Left ventricle myocardium inferior (tissue), 1 donor: ENCODE data around the gene HIPK3. TPM values are rescaled to one million over a fixed set of nuclear protein-coding genes. Genes with fewer than 3 reads are reported as not detected.

ENCODE experiments used
- DNase-seq: peaks from one replicate; pipeline ENCODE4 v3.0.0-alpha.2; 2020
- H3K27ac ChIP-seq: fragments of 200-600 bp; replicated peaks from 2 replicates; pipeline ENCODE4 v1.8.0; 2021
- H3K27me3 ChIP-seq: fragments of 200-600 bp; 2 replicates; pipeline ENCODE4 v1.8.0; 2021; ENCODE audit warnings: low read depth
- H3K36me3 ChIP-seq: fragments of 200-600 bp; 2 replicates; pipeline ENCODE4 v1.8.0; 2021
- H3K4me1 ChIP-seq: fragments of 200-600 bp; 2 replicates; pipeline ENCODE4 v1.8.0; 2021
- H3K4me3 ChIP-seq: fragments of 200-600 bp; 2 replicates; pipeline ENCODE4 v1.8.0; 2021; ENCODE audit warnings: mild to moderate bottlenecking, moderate library complexity
- H3K9me3 ChIP-seq: fragments of 200-600 bp; replicated peaks from 2 replicates; pipeline ENCODE4 v1.8.0; 2021
- intact Hi-C: fragments of 100-400 bp; cut with micrococcal nuclease; formaldehyde crosslinking; loops from one replicate; pipeline ENCODE4 v1.11.0; 2022
- total RNA-seq: library from RNA; stranded (reverse); fragmentation: NEBNext Ultra II Directional; extraction: Animal tissue kit (Norgen Biotek cat#: 25700); gene quantifications from one replicate; pipeline ENCODE4 v1.2.1, GENCODE V29; 2021
- TF ChIP-seq, protein P1 (sequence below): fragments of 200-600 bp; IDR thresholded peaks from 2 replicates; pipeline ENCODE4 v1.8.0; 2021; ENCODE audit warnings: antibody characterized with exemption, mild to moderate bottlenecking, borderline replicate concordance
- donor health status: DM: no; HTN: yes; CAD: no; lungs with severe emphysema.

Gene HIPK3
- total RNA-seq, 1 donor from 2014 or later, result 247 TPM

DNA sequence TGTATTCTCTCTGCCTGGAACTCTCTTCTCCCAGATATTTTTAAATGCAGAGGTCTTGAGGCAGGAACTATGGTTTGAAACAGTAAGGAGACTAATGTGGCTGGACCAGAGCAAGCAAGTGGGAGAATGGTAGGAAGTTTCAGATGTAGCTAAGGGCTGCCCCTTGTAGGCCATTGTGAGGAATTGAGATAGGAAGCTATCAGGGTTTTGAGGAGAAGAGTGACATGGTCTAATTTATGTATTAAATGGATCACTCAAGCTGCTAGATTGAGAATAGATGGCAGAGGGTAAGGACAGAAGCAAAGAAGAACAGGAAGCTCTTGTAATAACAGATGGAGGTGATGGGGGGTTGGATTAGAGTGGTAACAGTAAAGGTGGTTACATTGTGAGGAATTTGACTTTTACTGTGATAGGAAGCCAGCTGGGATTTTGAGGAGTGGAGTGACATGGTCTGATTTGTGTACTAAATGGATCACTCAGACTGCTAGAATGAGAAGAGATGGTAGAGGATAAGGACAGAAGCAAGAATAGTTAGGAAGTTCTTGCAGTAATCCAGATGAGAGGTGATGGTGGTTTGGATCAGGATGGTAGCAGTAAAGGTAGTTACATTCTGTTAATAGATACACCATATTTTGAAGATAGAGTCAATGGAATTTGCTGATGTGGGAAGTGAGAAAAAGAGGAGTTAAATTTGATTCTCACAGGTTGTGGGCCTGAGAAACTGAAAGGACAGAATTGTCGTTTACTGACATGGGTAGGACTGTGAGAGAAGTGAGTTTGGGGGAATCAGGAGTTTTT lies 63.0 kb downstream of the HIPK3 start:
- intact Hi-C loops, result no loop called here
- Histone ChIP-seq H3K27ac (peak overlapping the region; percentile 69), H3K9me3 (no peaks in the 10 kb centered on the region), H3K4me1 (peaks cover 100% of the 10 kb centered on the region), H3K4me3 (no peak overlapping the region), H3K27me3 (no peaks in the 10 kb centered on the region), H3K36me3 (no peaks in the 10 kb centered on the region)
- TF ChIP-seq, protein P1, sequence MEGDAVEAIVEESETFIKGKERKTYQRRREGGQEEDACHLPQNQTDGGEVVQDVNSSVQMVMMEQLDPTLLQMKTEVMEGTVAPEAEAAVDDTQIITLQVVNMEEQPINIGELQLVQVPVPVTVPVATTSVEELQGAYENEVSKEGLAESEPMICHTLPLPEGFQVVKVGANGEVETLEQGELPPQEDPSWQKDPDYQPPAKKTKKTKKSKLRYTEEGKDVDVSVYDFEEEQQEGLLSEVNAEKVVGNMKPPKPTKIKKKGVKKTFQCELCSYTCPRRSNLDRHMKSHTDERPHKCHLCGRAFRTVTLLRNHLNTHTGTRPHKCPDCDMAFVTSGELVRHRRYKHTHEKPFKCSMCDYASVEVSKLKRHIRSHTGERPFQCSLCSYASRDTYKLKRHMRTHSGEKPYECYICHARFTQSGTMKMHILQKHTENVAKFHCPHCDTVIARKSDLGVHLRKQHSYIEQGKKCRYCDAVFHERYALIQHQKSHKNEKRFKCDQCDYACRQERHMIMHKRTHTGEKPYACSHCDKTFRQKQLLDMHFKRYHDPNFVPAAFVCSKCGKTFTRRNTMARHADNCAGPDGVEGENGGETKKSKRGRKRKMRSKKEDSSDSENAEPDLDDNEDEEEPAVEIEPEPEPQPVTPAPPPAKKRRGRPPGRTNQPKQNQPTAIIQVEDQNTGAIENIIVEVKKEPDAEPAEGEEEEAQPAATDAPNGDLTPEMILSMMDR, result no peak
- no peak for DNase-seq

DNA sequence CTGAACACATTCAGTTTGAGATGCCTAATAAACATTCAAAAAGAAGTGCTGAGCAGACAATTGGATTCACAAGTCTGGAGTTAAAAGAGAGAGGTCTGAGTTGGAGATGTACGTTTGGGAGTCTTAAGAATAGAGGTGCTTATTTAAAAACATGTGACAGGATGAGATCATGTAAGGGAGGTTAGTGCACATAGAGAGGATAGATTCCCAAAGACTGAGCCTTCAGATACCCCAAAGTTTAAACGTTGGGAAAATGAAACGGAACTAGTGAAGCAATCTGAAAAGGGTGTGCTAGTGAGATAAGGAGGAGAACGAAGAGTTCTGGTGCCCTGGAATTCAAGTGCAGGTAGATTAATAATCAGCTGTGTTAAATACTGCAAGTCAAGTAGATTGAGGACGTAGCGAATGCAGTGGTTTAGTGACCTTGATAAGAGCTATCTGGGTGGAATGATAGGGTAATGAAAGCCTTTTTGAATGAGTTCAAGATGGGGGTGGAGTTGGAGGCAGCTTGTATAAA lies 63.7 kb downstream of the HIPK3 start:
- intact Hi-C loops, result no loop called here
- DNase-seq, result no peak
- Histone ChIP-seq H3K27ac (peak overlapping the region; percentile 69), H3K9me3 (no peaks in the 10 kb centered on the region), H3K4me3 (peak overlapping the region; percentile 12), H3K4me1 (peaks cover 100% of the 10 kb centered on the region), H3K27me3 (no peaks in the 10 kb centered on the region), H3K36me3 (no peaks in the 10 kb centered on the region)
- TF ChIP-seq, protein P1, result no peak

DNA sequence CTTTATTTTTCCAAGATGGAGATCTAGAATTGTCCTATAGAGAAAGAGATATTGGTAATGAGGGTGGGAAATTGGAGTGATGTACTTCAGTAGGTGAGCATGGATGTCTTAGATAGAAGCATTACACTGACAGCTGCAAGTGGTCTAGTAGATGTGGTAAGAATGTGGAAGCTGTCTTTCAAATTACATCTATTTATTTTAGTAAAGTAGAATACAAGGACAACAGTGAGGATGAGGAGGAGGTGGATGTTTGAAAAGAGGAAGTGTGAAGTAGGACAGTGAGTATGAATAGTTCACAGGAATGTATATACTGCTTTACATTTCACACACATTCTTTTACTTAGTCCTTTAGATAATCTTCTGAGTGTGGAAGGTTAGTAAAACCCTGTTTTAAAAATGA lies 64.2 kb downstream of the HIPK3 start:
- H3K27ac ChIP-seq, result peak overlapping the region; percentile 69
- no peak for DNase-seq
- peak overlapping the region; percentile 12 for H3K4me3 ChIP-seq
- peaks cover 100% of the 10 kb centered on the region for H3K4me1 ChIP-seq
- intact Hi-C loops, result no loop called here
- H3K27me3 ChIP-seq, result no peaks in the 10 kb centered on the region
- H3K9me3 ChIP-seq, result no peaks in the 10 kb centered on the region
- TF ChIP-seq, protein P1, result no peak
- H3K36me3 ChIP-seq, result no peaks in the 10 kb centered on the region

DNA sequence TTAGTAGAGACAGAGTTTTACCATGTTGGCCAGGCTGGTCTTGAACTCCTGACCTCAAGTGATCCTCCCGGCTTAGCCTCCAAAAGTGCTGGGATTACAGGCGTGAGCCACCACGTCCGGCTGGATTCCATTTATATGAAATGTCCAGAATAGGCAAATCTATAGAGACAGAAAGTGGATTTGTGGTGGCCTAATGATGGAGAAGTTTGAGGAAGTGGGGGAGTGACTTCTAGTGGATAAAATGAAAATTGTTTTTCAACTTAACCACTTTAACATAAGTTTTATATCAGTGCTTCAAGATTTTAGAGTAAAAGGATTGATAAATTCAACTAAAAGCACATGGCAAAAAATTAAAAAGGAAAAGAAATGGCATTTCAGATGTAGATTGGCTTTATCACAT lies 66.2 kb downstream of the HIPK3 start:
- H3K27ac ChIP-seq, result peak overlapping the region; percentile 44
- H3K4me1 ChIP-seq, result peaks cover 100% of the 10 kb centered on the region
- intact Hi-C loops, result no loop called here

DNA sequence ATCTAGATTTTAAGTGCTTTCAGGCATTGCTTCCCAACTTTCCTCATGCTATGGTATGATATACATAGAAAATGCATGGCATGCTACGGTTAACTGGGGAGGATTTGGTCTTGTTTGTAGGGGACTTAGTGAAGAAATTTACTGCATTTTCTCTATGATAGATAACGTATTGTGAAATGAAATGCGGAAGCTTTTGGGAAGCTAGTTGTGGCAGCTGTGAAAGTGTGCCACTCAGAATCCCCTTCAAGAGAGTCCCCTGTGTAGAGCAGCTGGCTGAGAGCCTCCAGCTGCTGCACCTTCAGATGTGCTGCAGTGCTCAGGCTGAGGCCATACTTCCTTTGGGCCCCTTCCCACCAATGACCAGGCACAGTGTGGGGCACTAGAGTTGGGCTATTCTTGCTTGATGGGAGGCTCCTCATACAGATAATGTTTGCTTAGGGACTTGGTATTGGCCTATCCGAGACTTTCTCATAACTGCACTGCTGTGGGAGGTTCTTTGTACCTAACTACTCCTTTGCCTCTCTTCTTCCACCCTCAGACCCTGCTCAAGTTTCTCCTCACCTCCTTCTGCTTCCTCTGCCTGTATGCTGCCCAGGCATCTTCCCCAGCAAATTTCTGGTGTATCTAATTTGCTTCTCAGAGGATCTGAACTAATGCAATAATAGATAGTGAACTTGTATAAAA lies 67.3 kb downstream of the HIPK3 start:
- H3K36me3 ChIP-seq, result no peaks in the 10 kb centered on the region
- no peak for DNase-seq
- TF ChIP-seq, protein P1, result no peak
- H3K27ac ChIP-seq, result peak overlapping the region; percentile 44
- no peaks in the 10 kb centered on the region for H3K9me3 ChIP-seq
- no peak overlapping the region for H3K4me3 ChIP-seq
- no peaks in the 10 kb centered on the region for H3K27me3 ChIP-seq
- intact Hi-C loops, result no loop called here
- peaks cover 100% of the 10 kb centered on the region for H3K4me1 ChIP-seq

More for the DNA sequence above, 66.2 kb downstream of the HIPK3 start:
- TF ChIP-seq, protein P1, result peak; percentile 7
- H3K9me3 ChIP-seq, result no peaks in the 10 kb centered on the region
- H3K27me3 ChIP-seq, result no peaks in the 10 kb centered on the region
- H3K4me3 ChIP-seq, result no peak overlapping the region
- DNase-seq, result no peak
- no peaks in the 10 kb centered on the region for H3K36me3 ChIP-seq
